Stimulated activated CD4-positive, alpha-beta T cell treated with anti-CD3 and anti-CD28 coated beads, Interleukin-2, amount 100 ng/mL, for 4 hours (primary cell): Measurements from ENCODE around the gene CLINT1.

Experiments
- DNase-seq: peaks from one replicate; pipeline ENCODE4 v3.0.0-alpha.2; 2020; ENCODE audit warnings: low read depth

Gene CLINT1

DNA sequence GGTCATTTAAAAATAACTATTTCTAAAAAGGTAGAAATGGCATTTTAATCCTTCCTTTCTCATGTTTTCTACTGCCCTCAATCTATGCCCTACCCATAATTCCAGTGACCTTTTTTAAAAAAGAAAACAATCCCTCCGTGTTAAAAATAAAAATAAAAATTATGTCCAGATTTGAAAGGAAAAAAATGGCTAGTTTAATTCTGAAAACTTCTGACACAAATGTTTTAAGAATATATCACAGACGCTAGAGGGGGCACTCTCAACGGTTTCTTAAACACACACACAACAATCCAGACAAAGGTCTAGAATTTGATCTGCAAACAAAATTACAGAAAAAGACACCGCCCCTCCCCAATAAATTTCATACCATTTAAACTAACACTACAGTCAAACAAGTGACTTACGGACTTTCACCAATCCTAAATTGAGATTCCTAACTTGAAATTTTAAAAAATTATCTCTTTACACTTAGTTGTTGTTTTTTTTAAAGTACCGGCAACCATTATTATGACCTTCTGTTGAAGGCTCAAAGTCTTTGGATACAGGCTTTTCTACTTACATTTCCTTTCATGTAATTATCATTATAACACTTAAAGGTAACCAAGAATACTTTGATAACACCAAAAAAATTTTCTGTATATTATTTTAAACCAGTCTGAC lies 38.2 kb downstream of the CLINT1 start:
- DNase-seq, result no peak

DNA sequence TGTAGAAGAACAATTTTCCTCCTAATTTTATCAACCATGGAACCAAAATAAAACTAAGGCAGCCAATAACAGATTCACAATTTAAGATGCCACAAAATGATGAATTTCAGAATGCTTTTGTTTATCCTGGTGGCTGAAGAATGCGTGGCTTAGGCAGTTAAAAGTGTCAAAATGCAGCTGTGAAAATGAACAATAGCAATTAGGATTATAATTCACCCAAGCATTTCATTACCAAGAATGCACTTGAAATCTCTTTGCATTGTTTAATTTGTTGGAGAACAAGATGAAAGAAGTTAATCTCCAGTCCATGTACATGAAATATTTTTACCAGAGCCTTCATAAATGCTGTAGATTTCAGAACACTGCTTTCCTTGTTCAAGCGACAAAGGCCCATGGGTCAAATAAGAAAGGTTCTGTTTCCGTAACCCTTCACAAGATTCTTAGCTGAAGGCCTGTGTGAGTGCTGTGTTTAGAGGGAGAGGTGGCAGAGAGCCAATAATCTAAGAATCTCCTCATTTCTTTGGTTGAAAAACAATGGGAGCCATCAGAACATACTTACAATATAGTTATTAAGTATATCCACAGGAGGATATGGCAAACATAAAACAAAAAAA lies 39.3 kb downstream of the CLINT1 start:
- DNase-seq, result no peak

DNA sequence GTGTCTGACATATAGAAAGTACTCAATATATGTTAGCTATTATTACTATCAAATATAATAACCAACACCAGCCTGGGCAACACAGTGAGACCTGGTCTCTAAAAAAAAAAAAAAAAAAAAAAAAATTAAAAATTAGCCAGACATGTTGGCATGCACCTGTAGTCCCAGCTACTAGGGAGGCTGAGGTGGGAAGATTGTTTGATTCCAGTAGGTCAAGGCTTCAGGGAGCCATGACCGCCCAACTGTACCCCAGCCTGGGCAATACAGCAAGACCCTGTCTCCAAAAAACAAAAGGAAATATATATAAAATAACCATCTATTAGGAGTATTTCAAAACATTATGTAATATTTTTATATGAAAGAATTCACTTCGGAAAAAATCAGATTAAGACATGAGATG lies 40.6 kb downstream of the CLINT1 start:
- DNase-seq, result no peak

DNA sequence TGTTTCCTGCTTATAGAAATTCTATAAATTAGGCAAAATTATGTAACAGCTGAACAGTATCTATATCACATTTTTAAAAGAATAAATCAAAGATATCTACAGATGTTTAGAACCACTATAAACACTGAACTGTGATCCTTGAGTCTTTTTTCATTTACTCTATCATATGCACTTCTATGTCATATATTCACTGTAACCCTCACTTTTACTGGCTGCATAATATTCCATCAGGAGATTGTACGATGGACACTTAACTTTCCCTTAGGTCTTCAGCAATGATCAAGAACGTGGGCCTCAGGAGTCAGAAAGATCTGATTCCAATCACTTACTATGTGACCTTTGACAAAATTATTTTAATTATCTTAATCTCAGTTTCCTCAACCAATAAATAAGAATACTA lies 41.0 kb downstream of the CLINT1 start:
- DNase-seq, result no peak

DNA sequence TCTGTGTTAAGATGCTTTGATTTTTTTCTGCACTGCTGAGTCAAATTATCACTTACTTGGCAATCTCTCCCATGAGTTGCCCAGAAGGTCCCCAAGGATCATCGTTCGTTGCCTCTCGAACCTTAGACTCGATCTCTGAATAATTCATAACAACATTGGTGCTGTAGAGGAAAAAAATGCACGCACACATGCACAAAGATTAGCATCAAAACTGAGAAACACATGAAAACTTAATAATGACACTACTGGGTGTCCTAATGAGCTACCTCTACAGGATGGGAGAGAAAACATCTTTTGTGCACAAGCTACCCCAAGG lies 41.6 kb downstream of the CLINT1 start:
- no peak for DNase-seq

DNA sequence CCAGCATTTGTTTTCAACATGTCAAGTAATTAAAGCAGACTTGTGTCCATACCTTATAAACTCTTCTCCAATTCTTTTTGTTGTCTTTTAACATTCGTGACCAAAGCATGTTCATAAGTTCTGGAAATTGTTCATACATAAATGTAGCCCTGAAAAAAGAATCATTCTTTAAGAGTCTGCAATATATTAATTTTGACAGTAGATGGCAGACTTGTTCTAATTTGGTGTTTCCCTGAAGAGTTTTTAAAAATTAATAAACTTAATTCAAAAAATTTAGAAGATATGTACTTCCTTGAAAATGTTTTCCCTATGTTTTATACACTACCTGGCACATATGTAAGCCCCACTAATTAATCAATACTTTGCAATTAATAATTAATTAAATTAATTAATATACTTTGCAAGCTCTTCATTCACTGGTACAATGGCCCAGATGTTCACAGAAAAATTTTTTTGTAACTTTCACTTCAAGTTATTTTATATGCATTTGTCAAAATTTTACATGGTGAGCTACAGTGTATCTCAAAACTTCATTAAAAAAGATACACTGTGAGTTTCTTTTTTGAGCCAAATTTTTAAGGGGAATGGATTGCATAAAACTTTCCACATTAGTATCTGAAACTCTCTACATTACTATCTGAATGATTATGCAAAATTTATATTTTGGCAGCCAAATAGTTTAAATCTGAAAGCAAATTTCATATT lies 42.1 kb downstream of the CLINT1 start:
- no peak for DNase-seq

DNA sequence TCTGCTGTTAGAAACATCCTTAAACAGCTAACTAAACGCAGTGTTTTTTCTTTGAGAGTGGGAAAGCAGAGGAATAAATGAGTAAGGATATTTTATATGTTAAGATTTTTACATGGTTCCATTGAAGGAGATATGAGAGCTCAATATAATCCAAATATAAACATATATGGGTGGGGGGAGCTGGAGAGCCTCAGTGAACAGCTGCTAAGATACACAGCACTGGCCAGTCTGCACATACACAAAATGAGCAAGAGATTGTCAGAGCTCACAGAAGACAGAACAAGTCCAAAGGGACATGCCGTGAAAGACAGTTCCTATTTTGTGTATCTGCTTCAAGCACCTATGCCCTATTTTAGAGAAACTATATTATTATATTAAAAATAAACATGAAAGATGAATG lies 46.9 kb downstream of the CLINT1 start:
- no peak for DNase-seq

DNA sequence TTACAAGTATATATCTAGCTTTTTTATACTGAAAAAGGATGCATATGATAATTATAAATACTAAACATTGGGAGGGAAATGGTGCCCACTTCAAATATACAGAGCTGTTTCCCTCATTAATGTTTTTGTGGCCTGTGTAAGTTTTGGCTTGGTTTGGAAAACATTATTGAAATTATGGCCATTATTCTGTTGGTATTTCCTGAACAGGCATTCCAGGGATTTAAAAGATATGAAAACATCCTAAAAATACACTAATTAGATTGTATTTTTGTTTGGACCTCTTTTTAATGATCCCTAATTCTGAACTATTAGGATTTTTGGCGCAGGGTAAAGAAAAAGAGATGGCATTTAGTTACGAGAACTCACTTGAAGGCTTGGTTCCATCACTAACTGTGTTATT lies 50.9 kb downstream of the CLINT1 start:
- no peak for DNase-seq

DNA sequence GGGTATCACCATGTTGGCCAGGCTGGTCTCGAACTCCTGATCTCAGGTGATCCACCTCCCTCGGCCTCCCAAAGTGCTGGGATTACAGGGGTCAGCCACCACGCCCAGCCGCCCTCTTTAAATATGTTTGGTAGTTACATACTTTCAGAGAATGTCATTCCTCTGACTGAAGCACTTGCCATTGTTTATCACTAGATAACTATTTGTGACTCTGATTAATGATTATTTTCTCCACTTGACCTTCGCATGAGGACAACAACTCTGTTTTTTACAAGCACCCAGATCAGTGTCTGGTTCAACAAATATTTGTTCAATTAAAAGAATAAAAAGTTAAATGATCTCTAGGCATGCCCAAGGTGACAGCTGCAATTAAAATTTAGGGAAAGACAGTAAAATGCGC lies 56.2 kb downstream of the CLINT1 start:
- no peak for DNase-seq

DNA sequence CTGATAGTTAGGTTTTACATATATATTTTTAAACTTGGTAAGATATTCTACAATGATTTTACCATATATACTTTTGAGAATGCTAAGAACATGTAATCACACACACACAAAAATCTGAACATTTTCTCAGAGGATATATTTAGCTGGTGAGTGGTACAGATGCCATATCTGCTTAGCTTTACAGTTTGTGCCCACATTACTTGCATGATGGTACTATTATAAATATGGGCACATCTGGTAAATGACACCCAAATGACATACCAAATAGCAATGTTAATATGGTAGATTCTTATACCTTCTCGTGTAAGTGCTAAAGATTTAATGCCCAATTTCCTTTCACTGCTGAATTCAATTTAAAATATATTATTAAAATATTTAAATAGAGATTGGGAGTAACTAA lies 58.8 kb downstream of the CLINT1 start:
- no peak for DNase-seq

DNA sequence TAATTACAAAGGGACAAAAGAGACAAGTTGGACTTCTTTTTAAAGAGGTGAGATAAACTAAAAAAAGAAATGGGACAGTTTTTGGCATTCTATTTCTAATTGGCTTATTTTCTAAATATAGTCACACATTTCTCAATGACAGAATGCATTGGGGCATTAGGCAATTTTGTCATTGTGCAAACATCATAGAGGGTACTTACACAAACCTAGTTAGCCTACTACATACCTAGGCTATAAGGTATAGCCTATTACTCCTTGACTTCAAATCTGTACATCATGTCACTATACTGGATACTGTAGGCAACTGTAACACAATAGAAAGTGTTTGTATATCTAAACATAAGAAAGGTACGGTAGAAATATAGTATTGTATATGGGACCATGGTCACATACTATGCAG lies 59.4 kb downstream of the CLINT1 start:
- DNase-seq, result no peak

DNA sequence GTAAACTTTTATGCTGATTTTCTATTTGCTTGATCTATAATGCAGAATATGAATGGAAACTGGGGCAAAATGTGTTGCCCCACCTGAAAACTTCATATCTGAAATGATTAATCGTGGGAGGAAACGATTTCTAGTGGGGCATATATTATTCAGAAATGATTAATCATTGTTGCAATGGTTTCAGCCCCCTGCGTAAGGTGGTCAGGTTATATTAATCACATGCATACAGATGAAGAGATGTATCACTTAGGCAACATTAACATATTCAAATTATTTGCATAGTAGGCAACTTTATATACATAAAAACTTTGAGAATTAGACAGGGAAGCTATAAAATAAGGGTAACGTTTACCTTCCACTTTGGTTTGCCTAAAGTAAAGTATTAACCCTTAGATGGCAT lies 65.6 kb downstream of the CLINT1 start:
- DNase-seq, result no peak

DNA sequence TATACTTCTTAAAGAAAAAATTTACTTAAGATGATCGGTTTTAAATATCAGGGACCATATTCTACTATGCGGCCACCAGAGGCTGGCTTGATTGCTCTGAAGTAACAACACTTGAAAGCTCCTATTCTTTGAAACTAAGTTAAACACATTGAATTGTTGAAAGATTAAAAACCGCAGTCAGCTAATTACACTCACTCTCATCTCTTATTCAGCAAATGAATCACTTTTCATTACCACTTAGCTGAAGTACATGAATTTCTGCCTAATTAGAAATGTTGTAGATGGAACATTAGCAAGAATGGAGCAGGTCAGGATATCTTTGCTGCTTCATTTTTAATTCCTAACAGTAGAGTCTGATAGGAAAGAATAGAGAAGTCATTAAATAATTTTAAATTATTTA lies 73.1 kb downstream of the CLINT1 start:
- DNase-seq, result no peak

DNA sequence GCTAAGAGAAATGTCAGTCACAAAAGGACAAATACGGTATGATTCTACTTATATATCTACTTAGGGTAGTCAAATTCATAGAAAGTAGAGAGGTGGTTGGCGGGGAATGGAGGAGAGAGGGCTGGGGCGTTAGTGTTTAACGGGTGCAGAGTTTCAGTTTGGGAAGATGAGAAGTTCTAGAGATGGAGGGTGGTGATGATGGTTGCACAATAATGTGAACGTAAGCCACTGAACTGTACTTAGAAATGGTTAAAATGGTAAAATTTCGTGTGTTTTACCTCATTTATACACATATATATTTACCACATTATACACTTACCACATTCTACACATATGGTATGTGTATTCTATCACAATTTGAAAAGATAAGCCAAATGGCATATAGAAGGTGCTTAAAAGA lies 79.7 kb downstream of the CLINT1 start:
- no peak for DNase-seq

DNA sequence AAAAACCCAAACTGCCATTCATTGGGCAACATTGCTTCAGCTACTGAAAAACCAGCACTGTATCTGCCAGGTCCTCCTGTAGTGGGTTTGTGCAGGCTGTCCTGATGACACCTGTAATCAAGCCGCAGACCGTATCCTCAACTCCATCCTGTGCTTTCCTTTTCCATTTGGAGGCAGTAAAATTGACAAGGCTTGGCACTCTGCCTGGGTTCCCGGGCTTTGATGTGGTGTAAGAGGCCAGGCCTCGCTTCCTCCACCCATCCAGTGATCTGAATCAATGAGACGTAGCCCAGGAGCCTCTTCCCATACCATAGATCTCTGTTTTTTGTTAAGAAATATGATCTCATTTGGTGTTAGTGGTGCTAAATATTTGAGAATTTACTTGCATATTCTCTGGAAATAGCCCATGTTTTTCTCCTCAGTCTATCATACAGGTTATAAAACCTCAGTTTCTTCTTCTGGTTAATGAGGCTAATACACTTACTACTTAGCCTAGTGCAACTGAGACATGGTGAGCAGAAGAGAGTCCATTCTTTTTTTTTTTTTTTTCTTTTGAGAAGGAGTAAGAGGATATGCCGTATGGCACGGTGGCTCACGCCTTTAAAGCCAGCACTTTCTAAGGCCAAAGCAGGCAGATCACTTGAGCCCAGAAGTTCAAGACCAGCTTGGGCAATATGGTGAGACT lies 80.7 kb downstream of the CLINT1 start:
- no peak for DNase-seq

DNA sequence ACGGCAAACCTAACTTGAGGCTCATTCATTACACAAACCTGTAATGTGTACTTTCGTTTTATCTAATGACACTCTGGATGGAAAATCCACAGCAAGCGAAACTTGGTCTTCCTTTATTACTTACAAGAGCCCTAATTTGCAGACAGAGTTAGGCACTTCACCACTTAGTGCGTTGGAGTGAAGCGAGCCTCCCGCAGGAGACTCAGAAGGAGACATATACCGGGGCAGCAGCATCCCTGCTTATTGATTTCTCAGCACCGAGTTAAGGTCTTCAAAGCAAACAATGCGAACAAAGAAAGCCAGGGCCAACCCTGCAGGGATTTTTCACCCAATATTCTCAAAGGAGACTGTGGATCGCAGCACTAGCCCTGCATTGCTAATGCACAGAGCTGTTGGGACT lies 86.8 kb downstream of the CLINT1 start:
- no peak for DNase-seq

DNA sequence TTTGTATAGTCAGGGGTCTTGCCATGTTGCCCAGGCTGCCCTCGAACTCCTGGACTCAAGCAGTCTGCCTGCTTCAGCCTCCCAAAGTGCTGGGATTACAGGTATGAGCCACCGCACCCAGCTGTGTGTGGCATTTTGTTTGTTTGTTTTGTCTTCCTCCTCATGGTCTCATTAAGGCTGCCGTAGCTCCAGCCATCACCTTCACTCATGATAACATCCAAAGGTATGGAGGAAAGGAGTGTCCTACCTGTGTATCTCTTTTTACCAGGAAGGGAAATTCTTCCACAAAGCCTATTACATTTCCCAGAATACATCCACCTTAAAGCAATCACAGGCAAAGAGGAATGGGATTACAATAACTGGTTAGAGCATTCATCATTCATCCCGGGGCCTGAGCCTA lies 88.3 kb downstream of the CLINT1 start:
- DNase-seq, result no peak

DNA sequence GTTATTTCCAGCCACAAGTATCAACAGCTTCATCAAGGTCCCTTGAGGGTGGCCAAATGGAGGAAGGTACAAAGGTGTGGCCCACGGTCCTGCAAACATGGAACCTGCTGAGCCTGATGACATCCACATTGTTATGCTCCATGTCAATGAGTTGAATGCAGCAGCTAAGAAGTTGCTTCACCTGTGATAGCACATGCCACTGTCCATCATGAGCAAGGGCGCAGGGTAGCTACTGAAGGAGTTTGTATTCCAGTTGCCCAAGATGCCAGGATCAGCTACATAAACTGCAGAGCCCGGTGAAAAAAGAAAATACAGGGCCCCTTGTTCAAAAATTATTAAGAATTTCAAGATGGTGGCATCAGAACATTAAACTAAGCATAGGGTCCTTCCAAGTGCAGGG lies 91.3 kb downstream of the CLINT1 start:
- no peak for DNase-seq

DNA sequence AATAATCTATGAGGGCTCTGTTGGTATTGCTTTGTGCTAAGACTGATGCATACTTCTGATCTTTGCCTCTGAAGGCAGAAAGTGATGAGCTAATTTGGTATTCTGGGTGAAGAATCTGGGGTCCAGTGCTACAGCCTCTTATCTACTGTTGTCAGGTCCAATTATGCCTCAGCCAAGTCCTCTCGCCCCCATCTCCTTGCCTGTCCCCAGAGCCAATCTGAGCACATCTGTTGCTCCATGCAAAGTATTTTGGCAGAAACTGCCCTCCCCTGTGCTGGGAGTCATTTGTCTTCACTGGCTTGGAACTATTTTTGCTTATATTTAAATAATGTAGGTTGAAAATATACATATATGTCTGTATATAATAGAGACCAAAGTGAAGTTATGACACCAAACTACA lies 92.0 kb downstream of the CLINT1 start:
- DNase-seq, result no peak

DNA sequence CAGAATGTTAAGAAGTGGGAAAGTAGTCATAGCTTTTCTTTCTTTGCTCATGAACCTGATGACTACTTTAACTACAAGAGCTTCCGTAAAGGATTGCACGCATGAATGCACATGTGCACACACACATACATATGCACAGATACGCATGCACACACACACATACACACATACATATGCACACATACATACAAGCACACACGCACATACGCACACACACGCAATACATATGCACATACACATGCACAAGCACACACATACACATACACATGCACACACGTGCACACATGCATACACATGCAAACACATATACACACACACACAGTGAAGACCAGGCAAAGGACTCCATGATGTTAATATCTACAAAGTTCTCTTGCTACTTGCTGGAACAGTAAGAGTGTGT lies 92.5 kb downstream of the CLINT1 start:
- DNase-seq, result no peak

DNA sequence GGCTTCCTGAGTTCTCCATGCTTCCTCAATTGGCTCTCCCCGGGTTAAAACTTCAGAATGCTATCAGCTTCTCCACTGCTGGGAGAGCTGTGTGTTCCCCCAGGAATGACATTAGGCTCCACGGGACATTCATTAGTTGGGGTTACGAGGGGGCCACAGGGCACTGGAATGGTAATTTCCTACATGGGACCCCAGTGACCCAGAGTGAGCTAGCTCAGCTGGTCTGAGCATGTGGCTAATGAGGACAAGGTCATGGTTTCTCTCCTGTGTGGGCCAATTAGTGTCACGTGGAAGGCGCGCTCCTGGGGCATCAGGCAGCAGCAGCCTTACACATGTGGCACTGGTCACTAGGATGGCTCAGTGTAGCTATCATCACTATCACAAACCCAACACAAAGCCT lies 94.4 kb downstream of the CLINT1 start:
- DNase-seq, result no peak

DNA sequence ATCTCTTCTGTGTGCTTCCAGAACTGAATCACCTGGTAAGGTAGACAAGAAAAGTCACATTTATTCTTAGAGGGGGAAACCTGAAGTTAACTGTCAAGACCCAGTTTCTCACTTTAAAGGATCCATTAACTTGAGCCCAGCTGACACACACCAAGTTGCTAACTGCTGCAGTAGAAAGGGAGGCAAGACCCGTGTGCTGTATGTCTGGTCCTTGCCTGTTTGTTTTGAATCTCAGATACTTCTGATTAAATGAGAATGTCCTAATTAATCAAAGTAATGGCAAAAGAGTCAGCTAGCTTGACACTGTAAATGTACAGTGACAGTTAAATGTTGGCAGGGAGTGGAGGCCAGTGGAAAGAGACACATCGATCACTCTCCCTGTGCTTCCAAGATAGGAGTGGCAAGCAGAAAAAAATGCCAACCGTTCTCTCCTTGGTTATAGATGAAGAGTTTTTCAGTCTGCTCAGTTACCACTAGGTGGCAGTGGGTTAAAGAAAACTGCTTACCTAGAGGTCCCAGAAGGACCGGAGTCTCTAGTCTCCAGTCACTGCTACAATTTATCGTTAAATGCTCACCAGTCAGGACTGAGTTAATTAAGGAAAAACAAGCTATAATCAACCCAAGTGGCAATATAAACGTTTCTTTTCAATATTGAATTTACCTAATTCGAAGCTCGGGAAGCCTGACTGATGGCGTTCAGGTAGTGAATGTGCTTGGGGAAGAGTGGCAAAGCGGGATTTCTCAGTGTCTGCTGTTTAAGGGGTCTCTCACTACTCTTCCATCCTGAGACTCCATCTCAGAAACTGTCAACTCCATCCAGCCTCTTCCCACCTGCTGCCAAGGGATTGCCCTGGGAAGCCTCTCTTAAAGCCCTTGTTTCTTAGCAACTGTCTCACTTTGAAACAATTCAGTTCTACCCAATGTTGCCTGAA lies 97.0 kb downstream of the CLINT1 start:
- DNase-seq, result no peak
